SK-N-SH (cell line): ENCODE measurements around the gene STK16. TPM values are rescaled to one million over a fixed set of nuclear protein-coding genes. Genes with fewer than 3 reads are reported as not detected.

Source experiments
- CTCF ChIA-PET: fragments of 300-600, 350-600 bp; formaldehyde crosslinking; extraction: SDS; loops from one replicate; lab custom pipeline; 2021; lab: Yijun Ruan, JAX
- POLR2A ChIA-PET: fragments of 350-600 bp; sonication (Branson Sonifier 250); formaldehyde crosslinking; extraction: SDS; loops from one replicate; lab custom pipeline; 2020; ENCODE audit warnings: antibody characterized with exemption, inconsistent platforms; lab: Yijun Ruan, JAX
- DNase-seq: peaks from one replicate; pipeline ENCODE4 v3.0.0; 2012
- H2AFZ ChIP-seq: fragments of 200-600 bp; sonication (generic); 2 replicates; pipeline ENCODE4 v1.8.1; 2016; ENCODE audit warnings: antibody characterized with exemption, mild to moderate bottlenecking, low read depth
- H3F3A ChIP-seq: fragments of 200-600 bp; sonication (generic); replicated peaks from 2 replicates; pipeline ENCODE3; 2016; ENCODE audit warnings: antibody characterized with exemption, mild to moderate bottlenecking; ENCODE audit not compliant: insufficient read depth
- H3K27ac ChIP-seq, 2 experiments: fragments of 200-500 bp in 1 of 2; fragments of 200-600 bp in 1 of 2; sonication (Bioruptor generic) in 1 of 2; sonication (generic), shearing (Covaris generic) in 1 of 2; 2 replicates each; pipeline versions ENCODE4 v1.5.1 to v1.6.1; 2014 to 2016; ENCODE audit warnings: low read depth in 2 of 2, inconsistent platforms in 1 of 2, low read length in 1 of 2, mild to moderate bottlenecking in 1 of 2, mixed read lengths in 1 of 2
- H3K27me3 ChIP-seq: fragments of 200-600 bp; sonication (generic), shearing (Covaris generic); 2 replicates; pipeline ENCODE4 v1.6.1; 2016; ENCODE audit warnings: mixed run types; ENCODE audit not compliant: insufficient read depth
- H3K36me3 ChIP-seq, 2 experiments: fragments of 200-500 bp in 1 of 2; fragments of 200-600 bp in 1 of 2; sonication (Bioruptor generic) in 1 of 2; sonication (generic) in 1 of 2; replicated peaks in 1 of 2; 2 replicates each; pipeline versions ENCODE3 to v1.5.1; 2014 to 2016; ENCODE audit warnings: low read length in 1 of 2, mild to moderate bottlenecking in 1 of 2; ENCODE audit not compliant: insufficient read depth in 2 of 2, control insufficient read depth in 1 of 2
- H3K4me1 ChIP-seq, 2 experiments: fragments of 200-500 bp in 1 of 2; fragments of 200-600 bp in 1 of 2; sonication (Bioruptor generic) in 1 of 2; sonication (generic), shearing (Covaris generic) in 1 of 2; 2 replicates each; pipeline versions ENCODE4 v1.5.1 to v1.6.1; 2014 to 2016; ENCODE audit warnings: low read depth in 1 of 2, low read length in 1 of 2, mixed run types in 1 of 2; ENCODE audit not compliant: insufficient read depth in 2 of 2, control insufficient read depth in 1 of 2
- H3K4me2 ChIP-seq: fragments of 200-600 bp; sonication (generic), shearing (Covaris generic); 2 replicates; pipeline ENCODE4 v1.6.1; 2017; ENCODE audit warnings: mixed run types
- H3K4me3 ChIP-seq, 2 experiments: fragments of 200-500 bp in 1 of 2; fragments of 200-600 bp in 1 of 2; sonication (Bioruptor generic) in 1 of 2; sonication (generic), shearing (Covaris generic) in 1 of 2; 2 replicates each; pipeline versions ENCODE4 v1.5.1 to v1.8.1; 2014 to 2016; ENCODE audit warnings: low read depth in 2 of 2, inconsistent platforms in 1 of 2, low read length in 1 of 2, mild to moderate bottlenecking in 1 of 2, mixed read lengths in 1 of 2, moderate library complexity in 1 of 2
- H3K79me2 ChIP-seq: fragments of 200-600 bp; sonication (generic); 2 replicates; pipeline ENCODE4 v1.8.1; 2017; ENCODE audit warnings: mild to moderate bottlenecking; ENCODE audit not compliant: insufficient read depth
- H3K9ac ChIP-seq: fragments of 200-600 bp; sonication (generic); 2 replicates; pipeline ENCODE4 v1.6.1; 2017; ENCODE audit warnings: mixed run types
- H3K9me2 ChIP-seq: fragments of 200-600 bp; sonication (generic); 2 replicates; pipeline ENCODE4 v1.6.1; 2017; ENCODE audit warnings: mixed run types
- H3K9me3 ChIP-seq: fragments of 200-600 bp; sonication (generic); 2 replicates; pipeline ENCODE4 v1.6.1; 2017; ENCODE audit warnings: mixed run types, mild to moderate bottlenecking, moderate library complexity
- H4K20me1 ChIP-seq: fragments of 200-600 bp; sonication (generic); 2 replicates; pipeline ENCODE4 v1.6.1; 2017; ENCODE audit warnings: mild to moderate bottlenecking, mixed run types; ENCODE audit not compliant: insufficient read depth
- CTCF ChIP-seq: fragments of 200-600 bp; sonication (generic); IDR thresholded peaks from 2 replicates; pipeline ENCODE4 v1.6.1; 2017; ENCODE audit warnings: antibody characterized with exemption, mild to moderate bottlenecking, moderate library complexity
- EP300 ChIP-seq, 2 experiments: IDR thresholded peaks; 2 replicates each; pipeline versions ENCODE4 v1.4.0 to v1.6.1; 2012; ENCODE audit warnings: borderline replicate concordance in 1 of 2, low read depth in 1 of 2, low read length in 1 of 2
- GATA2 ChIP-seq: sonication (generic); formaldehyde crosslinking; IDR thresholded peaks from 2 replicates; pipeline ENCODE4 v1.5.0; 2020; ENCODE audit warnings: mild to moderate bottlenecking, missing genetic modification reagents
- JUND ChIP-seq: IDR thresholded peaks from 2 replicates; pipeline ENCODE4 v1.4.0; 2012
- NRF1 ChIP-seq: IDR thresholded peaks from 2 replicates; pipeline ENCODE4 v1.6.1; 2012; ENCODE audit warnings: low read depth, mild to moderate bottlenecking, low read length
- RAD21 ChIP-seq: IDR thresholded peaks from 2 replicates; pipeline ENCODE4 v1.6.1; 2012; ENCODE audit warnings: mild to moderate bottlenecking, low read length
- RCOR1 ChIP-seq: fragments of 150-350 bp; IDR thresholded peaks from 2 replicates; pipeline ENCODE4 v1.6.1; 2017; ENCODE audit warnings: antibody characterized with exemption, low read length
- REST ChIP-seq: IDR thresholded peaks from 2 replicates; pipeline ENCODE4 v1.6.1; 2012; ENCODE audit warnings: mild to moderate bottlenecking, low read depth, low read length, moderate library complexity
- RFX5 ChIP-seq: IDR thresholded peaks from 2 replicates; pipeline ENCODE4 v1.6.1; 2012; ENCODE audit warnings: mild to moderate bottlenecking, improper control_type of control experiment, low read length
- SIN3A ChIP-seq: IDR thresholded peaks from 2 replicates; pipeline ENCODE4 v1.6.1; 2012; ENCODE audit warnings: low read depth, mild to moderate bottlenecking, low read length, moderate library complexity, borderline replicate concordance
- TAF1 ChIP-seq: IDR thresholded peaks from 2 replicates; pipeline ENCODE4 v1.6.1; 2012; ENCODE audit warnings: low read depth, mild to moderate bottlenecking, low read length, moderate library complexity, borderline replicate concordance
- TCF12 ChIP-seq: IDR thresholded peaks from 2 replicates; pipeline ENCODE4 v1.4.0; 2012
- USF2 ChIP-seq: fragments of 150-350 bp; IDR thresholded peaks from 2 replicates; pipeline ENCODE4 v1.6.1; 2017; ENCODE audit warnings: antibody characterized with exemption, low read length, low read depth, borderline replicate concordance
- ZBTB33 ChIP-seq: IDR thresholded peaks from 2 replicates; pipeline ENCODE4 v1.4.0; 2012; ENCODE audit warnings: low read depth, borderline replicate concordance
- WGBS: methylation state at CpG from one replicate; pipeline ENCODE4 v1.1.6; 2017; ENCODE audit warnings: low lambda C conversion rate; 5-methylcytosine and 5-hydroxymethylcytosine counted together
- polyA plus RNA-seq, 3 experiments: library from polyadenylated mRNA; depleted of rRNA; stranded (reverse); fragments of >200 nt; gene quantifications; 2 replicates each; pipeline ENCODE4 v1.2.3, GENCODE V29; 2012

Gene STK16
- polyA plus RNA-seq, 1 of the 3 experiments (the other 2 are of a cell fraction): 57.6 TPM

GRCh38 chr2:219216535-219216915 lies 28.8 kb upstream of the STK16 start:
- CTCF ChIA-PET: interaction anchor here (1.1 to 4.7 kb wide), 7 partner anchors 9 to 78 kb away, joined by 3 to 26 read pairs (median 5); partner anchors contain the start of genes NHEJ1 and ZFAND2B
- Histone ChIP-seq H3K27me3 (no peaks in the 10 kb centered on the region), H3K9me3 (no peaks in the 10 kb centered on the region), H3K9ac (no peak overlapping the region), H3K4me2 (no peak overlapping the region), H3K36me3 (peaks cover 15 to 51% of the 10 kb centered on the region in 2 experiments), H3K9me2 (no peaks in the 10 kb centered on the region), H4K20me1 (no peaks in the 10 kb centered on the region), H3F3A (peaks cover 27% of the 10 kb centered on the region), H3K79me2 (no peaks in the 10 kb centered on the region), H3K4me1 (peaks cover 5 to 30% of the 10 kb centered on the region in 2 experiments; a peak in 3 of 4 replicates), H3K27ac (no peak overlapping the region; a peak in 1 of 4 replicates), H3K4me3 (no peak overlapping the region), H2AFZ (no peak overlapping the region)
- POLR2A ChIA-PET: interaction anchor here (0.5 to 4.0 kb wide), 3 partner anchors 9 to 28 kb away, joined by 3 to 52 read pairs (median 3); partner anchors contain the start of genes GLB1L, STK16 and ZFAND2B
- WGBS: 100% methylated on average over 6 of the region's 6 CpGs
- TF ChIP-seq TAF1: no peak
- TF ChIP-seq CTCF: no peak
- no peak for TF ChIP-seq TCF12
- TF ChIP-seq NRF1: no peak
- no peak for TF ChIP-seq ZBTB33
- no peak for TF ChIP-seq GATA2 (CRISPR knock-in tag)
- TF ChIP-seq SIN3A: no peak
- DNase-seq: no peak

- peak overlapping the region; percentile 100 for H3K4me2 ChIP-seq
- DNase-seq: peak; percentile 85
- TF ChIP-seq RFX5 (no peak), RAD21 (no peak), GATA2 (CRISPR knock-in tag) (no peak), ZBTB33 (no peak), EP300 (IDR thresholded peaks at IDR 0.05; ENCODE audit: borderline replicate concordance in 1 of 2, low read depth in 1 of 2, low read length in 1 of 2) (no peak), USF2 (no peak), JUND (no peak), REST (peak; percentile 93), RCOR1 (no peak), SIN3A (no peak)
Observed at GRCh38 chr2:219218217-219218731, 27.0 kb upstream of the STK16 start.

More at GRCh38 chr2:219218217-219218731, 27.0 kb upstream of the STK16 start:
- Histone ChIP-seq H3K4me1 (peaks cover 5 to 30% of the 10 kb centered on the region in 2 experiments; a peak in 3 of 4 replicates), H3K4me3 (peak overlapping the region; percentile 60 to 70), H3K27ac (peak overlapping the region; percentile 87 to 99), H3K9me3 (no peaks in the 10 kb centered on the region), H3K79me2 (no peaks in the 10 kb centered on the region), H3K27me3 (no peaks in the 10 kb centered on the region), H3F3A (peaks cover 27% of the 10 kb centered on the region), H3K9me2 (no peaks in the 10 kb centered on the region), H3K36me3 (peaks cover 18 to 52% of the 10 kb centered on the region in 2 experiments), H3K9ac (peak overlapping the region; percentile 70), H2AFZ (peak overlapping the region; percentile 56; the same call in 1 of the 2 replicates), H4K20me1 (no peaks in the 10 kb centered on the region)
- WGBS: 0% methylated on average over 11 of the region's 37 CpGs
- ChIA-PET CTCF (interaction anchor here (0.8 to 4.7 kb wide), 11 partner anchors 11 to 222 kb away, joined by 3 to 26 read pairs (median 5); partner anchors contain the start of genes ANKZF1, ATG9A, DNAJB2 and NHEJ1), POLR2A (interaction anchor here (0.9 to 4.0 kb wide), 9 partner anchors 11 to 234 kb away, joined by 3 to 52 read pairs (median 6); partner anchors contain the start of genes ANKZF1, ATG9A, CNPPD1 and DNAJB2)
